LNCAP (cell line): Measurements from ENCODE around the gene EPHA6.

Experiments used
- CTCF ChIP-seq: fragments of 450-650 bp; IDR thresholded peaks from 2 replicates; pipeline ENCODE4 v1.5.1; 2017; ENCODE audit warnings: mild to moderate bottlenecking

Gene EPHA6

GRCh38 chr3:97439373-97439772 lies 625.0 kb downstream of the EPHA6 start:
- no peak for TF ChIP-seq CTCF

GRCh38 chr3:97464035-97464434 lies 649.6 kb downstream of the EPHA6 start:
- no peak for TF ChIP-seq CTCF

- no peak for TF ChIP-seq CTCF
Observed at GRCh38 chr3:97470481-97470880, 656.1 kb downstream of the EPHA6 start.

GRCh38 chr3:97479740-97480139 lies 665.3 kb downstream of the EPHA6 start:
- no peak for TF ChIP-seq CTCF

GRCh38 chr3:97481416-97481815 lies 667.0 kb downstream of the EPHA6 start:
- TF ChIP-seq CTCF = no peak

- no peak for TF ChIP-seq CTCF
Observed at GRCh38 chr3:97485206-97485605, 670.8 kb downstream of the EPHA6 start.

GRCh38 chr3:97487587-97487986 lies 673.2 kb downstream of the EPHA6 start:
- TF ChIP-seq CTCF = no peak

GRCh38 chr3:97488741-97489140 lies 674.3 kb downstream of the EPHA6 start:
- no peak for TF ChIP-seq CTCF
